NCI-H2081 (cell line): ENCODE data around the gene MMP17.
"Not testable (repeated sequence)": the region's sequence is repeated elsewhere in the genome, so short reads cannot be mapped to it uniquely, and the experiment has no call there.

ENCODE experiments used
- DNase-seq, 2 experiments: peaks; one replicate each; lab custom pipeline; 2025; lab: John Stamatoyannopoulos, UW

The MMP17 gene

GRCh38 chr12:131863711-131864396 lies 35.7 kb downstream of the MMP17 start:
- no peak for DNase-seq

GRCh38 chr12:131864469-131864868 lies 36.3 kb downstream of the MMP17 start:
- no peak for DNase-seq

- DNase-seq = no peak
Measured at GRCh38 chr12:131865180-131865875, 37.1 kb downstream of the MMP17 start.

- DNase-seq = no peak
Measured at GRCh38 chr12:131867471-131867870, 39.3 kb downstream of the MMP17 start.

- DNase-seq = no peak
Measured at GRCh38 chr12:131867891-131868675, 39.9 kb downstream of the MMP17 start.

GRCh38 chr12:131869871-131870418 lies 41.8 kb downstream of the MMP17 start:
- DNase-seq = no peak

- DNase-seq = no peak
Measured at GRCh38 chr12:131871677-131872076, 43.5 kb downstream of the MMP17 start.

GRCh38 chr12:131872154-131873051 lies 44.2 kb downstream of the MMP17 start:
- no peak for DNase-seq

GRCh38 chr12:131873293-131873692 lies 45.1 kb downstream of the MMP17 start:
- no peak for DNase-seq

GRCh38 chr12:131874972-131875371 lies 46.8 kb downstream of the MMP17 start:
- not testable (repeated sequence) for DNase-seq

GRCh38 chr12:131877216-131877615 lies 49.0 kb downstream of the MMP17 start:
- not testable (repeated sequence) for DNase-seq

GRCh38 chr12:131878436-131878835 lies 50.2 kb downstream of the MMP17 start:
- not testable (repeated sequence) for DNase-seq

GRCh38 chr12:131882804-131883520 lies 54.8 kb downstream of the MMP17 start:
- no peak for DNase-seq

GRCh38 chr12:131883521-131883900 lies 55.3 kb downstream of the MMP17 start:
- no peak for DNase-seq

GRCh38 chr12:131885076-131885475 lies 56.9 kb downstream of the MMP17 start:
- not testable (repeated sequence) for DNase-seq

- no peak for DNase-seq
Measured at GRCh38 chr12:131885543-131886057, 57.4 kb downstream of the MMP17 start.

GRCh38 chr12:131891722-131892121 lies 63.5 kb downstream of the MMP17 start:
- not testable (repeated sequence) for DNase-seq

GRCh38 chr12:131892711-131893604 lies 64.8 kb downstream of the MMP17 start:
- no peak for DNase-seq

- no peak for DNase-seq
Measured at GRCh38 chr12:131893605-131894312, 65.6 kb downstream of the MMP17 start.
